Skeletal muscle satellite cell (primary cell): ENCODE measurements around the gene NFKBIL1.

Experiments
- H3K27me3 ChIP-seq: 2 replicates; pipeline ENCODE4 v1.7.0; 2013; ENCODE audit warnings: low read length; ENCODE audit not compliant: control insufficient read depth, insufficient read depth
- H3K36me3 ChIP-seq: 2 replicates; pipeline ENCODE4 v1.7.0; 2013; ENCODE audit warnings: mild to moderate bottlenecking, control low read depth, low read length; ENCODE audit not compliant: insufficient read depth
- H3K4me1 ChIP-seq: 2 replicates; pipeline ENCODE4 v1.7.0; 2013; ENCODE audit warnings: low read length; ENCODE audit not compliant: control insufficient read depth, insufficient read depth
- H3K4me2 ChIP-seq: 2 replicates; pipeline ENCODE4 v1.7.0; 2013; ENCODE audit warnings: mild to moderate bottlenecking, low read length
- H3K4me3 ChIP-seq: 2 replicates; pipeline ENCODE4 v1.7.0; 2013; ENCODE audit warnings: low read length
- H3K9ac ChIP-seq: 2 replicates; pipeline ENCODE4 v1.7.0; 2013; ENCODE audit warnings: mild to moderate bottlenecking, low read depth, low read length, moderate library complexity
- H3K9me3 ChIP-seq: replicated peaks from 2 replicates; pipeline ENCODE4 v1.7.0; 2013; ENCODE audit warnings: mild to moderate bottlenecking, control low read depth, low read length

The NFKBIL1 gene

GRCh38 chr6:31579119-31579505 is 31.7 kb downstream of the NFKBIL1 start:
- no peaks in the 10 kb centered on the region for H3K36me3 ChIP-seq
- H3K9me3 ChIP-seq = no peaks in the 10 kb centered on the region
- peaks cover 12% of the 10 kb centered on the region for H3K4me1 ChIP-seq
- H3K9ac ChIP-seq = no peak overlapping the region
- no peak overlapping the region for H3K4me3 ChIP-seq
- H3K27me3 ChIP-seq = peaks cover 12% of the 10 kb centered on the region
- H3K4me2 ChIP-seq = no peak overlapping the region

- H3K4me3 ChIP-seq = no peak overlapping the region
- H3K36me3 ChIP-seq = no peaks in the 10 kb centered on the region
- no peak overlapping the region for H3K9ac ChIP-seq
- H3K27me3 ChIP-seq = peaks cover 11% of the 10 kb centered on the region
- no peak overlapping the region for H3K4me2 ChIP-seq
- no peaks in the 10 kb centered on the region for H3K9me3 ChIP-seq
- H3K4me1 ChIP-seq = peaks cover 12% of the 10 kb centered on the region
These were observed 32.4 kb downstream of the NFKBIL1 start for GRCh38 chr6:31579546-31580437.

GRCh38 chr6:31580438-31580740 is 33.0 kb downstream of the NFKBIL1 start:
- Histone ChIP-seq H3K9me3 (no peaks in the 10 kb centered on the region), H3K4me3 (peak overlapping the region; percentile 78), H3K9ac (peak overlapping the region; percentile 77), H3K4me2 (peak overlapping the region; percentile 86), H3K36me3 (no peaks in the 10 kb centered on the region), H3K27me3 (peaks cover 5% of the 10 kb centered on the region), H3K4me1 (peaks cover 9% of the 10 kb centered on the region)

GRCh38 chr6:31580807-31581433 is 33.5 kb downstream of the NFKBIL1 start:
- Histone ChIP-seq H3K27me3 (peaks cover under 1% of the 10 kb centered on the region), H3K4me2 (peak overlapping the region; percentile 86), H3K9ac (peak overlapping the region; percentile 77), H3K4me3 (peak overlapping the region; percentile 78), H3K36me3 (no peaks in the 10 kb centered on the region), H3K4me1 (peaks cover 8% of the 10 kb centered on the region), H3K9me3 (no peaks in the 10 kb centered on the region)

GRCh38 chr6:31581434-31582229 is 34.2 kb downstream of the NFKBIL1 start:
- Histone ChIP-seq H3K27me3 (no peaks in the 10 kb centered on the region), H3K9ac (peak overlapping the region; percentile 77), H3K4me2 (peak overlapping the region; percentile 86), H3K4me1 (peaks cover 8% of the 10 kb centered on the region), H3K9me3 (no peaks in the 10 kb centered on the region), H3K4me3 (peak overlapping the region; percentile 78), H3K36me3 (no peaks in the 10 kb centered on the region)

GRCh38 chr6:31582230-31582643 is 34.8 kb downstream of the NFKBIL1 start, which contains the start of gene LTB:
Gene LTB (minus strand): TSS chr6:31582424. CDS start chr6:31582417, 7 bp downstream.
- Histone ChIP-seq H3K4me1 (peaks cover 8% of the 10 kb centered on the region), H3K36me3 (no peaks in the 10 kb centered on the region), H3K4me3 (peak within 1 kb of the TSS; percentile 78), H3K4me2 (peak within 1 kb of the TSS; percentile 86), H3K9ac (peak within 1 kb of the TSS; percentile 77), H3K27me3 (no peaks in the 10 kb centered on the region), H3K9me3 (no peaks in the 10 kb centered on the region)

GRCh38 chr6:31585491-31585890 is 38.1 kb downstream of the NFKBIL1 start:
- no peaks in the 10 kb centered on the region for H3K36me3 ChIP-seq
- H3K27me3 ChIP-seq = no peaks in the 10 kb centered on the region
- H3K9ac ChIP-seq = no peak overlapping the region
- H3K4me3 ChIP-seq = no peak overlapping the region
- H3K9me3 ChIP-seq = no peaks in the 10 kb centered on the region
- no peak overlapping the region for H3K4me2 ChIP-seq
- H3K4me1 ChIP-seq = peaks cover 12% of the 10 kb centered on the region

- H3K27me3 ChIP-seq = no peaks in the 10 kb centered on the region
- H3K9me3 ChIP-seq = no peaks in the 10 kb centered on the region
- no peak within 1 kb of the TSS for H3K9ac ChIP-seq
- no peaks in the 10 kb centered on the region for H3K36me3 ChIP-seq
- H3K4me2 ChIP-seq = no peak within 1 kb of the TSS
- no peak within 1 kb of the TSS for H3K4me3 ChIP-seq
- H3K4me1 ChIP-seq = peaks cover 12% of the 10 kb centered on the region
These were observed 38.6 kb downstream of the NFKBIL1 start, which contains the start of gene LST1 for GRCh38 chr6:31586008-31586407. Gene LST1 (plus strand): TSS chr6:31586277. CDS start chr6:31587300, 1,023 bp downstream.

GRCh38 chr6:31586599-31587281 is 39.3 kb downstream of the NFKBIL1 start:
- Histone ChIP-seq H3K9me3 (no peaks in the 10 kb centered on the region), H3K36me3 (no peaks in the 10 kb centered on the region), H3K4me3 (no peak overlapping the region), H3K27me3 (no peaks in the 10 kb centered on the region), H3K4me1 (peaks cover 7% of the 10 kb centered on the region), H3K4me2 (no peak overlapping the region), H3K9ac (no peak overlapping the region)

GRCh38 chr6:31587791-31588777 is 40.7 kb downstream of the NFKBIL1 start:
- peaks cover 4% of the 10 kb centered on the region for H3K4me1 ChIP-seq
- H3K4me3 ChIP-seq = no peak overlapping the region
- H3K9me3 ChIP-seq = no peaks in the 10 kb centered on the region
- no peak overlapping the region for H3K4me2 ChIP-seq
- no peaks in the 10 kb centered on the region for H3K27me3 ChIP-seq
- no peaks in the 10 kb centered on the region for H3K36me3 ChIP-seq
- no peak overlapping the region for H3K9ac ChIP-seq
